PC-3 (cell line): ENCODE measurements around the gene CHRNB1.

Experiments used
- EZH2 ChIP-seq: fragments of 300-600 bp; sonication (generic); IDR thresholded peaks from one replicate; pipeline ENCODE4 v1.6.1; 2017; ENCODE audit warnings: antibody characterized with exemption, mild to moderate bottlenecking, low read length; ENCODE audit not compliant: unreplicated experiment
- EZH2phosphoT487 ChIP-seq: fragments of 300-600 bp; sonication (generic); IDR thresholded peaks from 2 replicates; pipeline ENCODE4 v1.6.1; 2018; ENCODE audit warnings: mild to moderate bottlenecking, antibody characterized with exemption, low read length, borderline replicate concordance

- no peak for TF ChIP-seq EZH2
- no peak for TF ChIP-seq EZH2phosphoT487
Measured at GRCh38 chr17:7406235-7406825, 38.5 kb upstream of the CHRNB1 start.
